Type B pancreatic cell (in vitro differentiated cells): ENCODE measurements around the gene TBC1D22A. TPM values are rescaled to one million over a fixed set of nuclear protein-coding genes. Genes with fewer than 3 reads are reported as not detected.

Experiments
- DNase-seq: peaks from one replicate; pipeline ENCODE4 v3.0.0; 2021; ENCODE audit warnings: mixed read lengths; ENCODE audit not compliant: unreplicated experiment; ENCODE audit errors: extremely low spot score
- H3K27ac Mint-ChIP-seq: 2 replicates; pipeline ENCODE4 v1.8.0; 2021; ENCODE audit warnings: mild to moderate bottlenecking, mixed read lengths
- H3K27me3 Mint-ChIP-seq: 2 replicates; pipeline ENCODE4 v1.8.0; 2021; ENCODE audit warnings: mixed read lengths
- H3K36me3 Mint-ChIP-seq: 2 replicates; pipeline ENCODE4 v1.8.0; 2021; ENCODE audit warnings: mixed read lengths
- H3K4me1 Mint-ChIP-seq: one replicate; pipeline ENCODE4 v1.8.0; 2021; ENCODE audit warnings: mixed read lengths; ENCODE audit not compliant: unreplicated experiment
- H3K4me3 Mint-ChIP-seq: 2 replicates; pipeline ENCODE4 v1.8.0; 2021; ENCODE audit warnings: mild to moderate bottlenecking, mixed read lengths
- H3K9me3 Mint-ChIP-seq: 2 replicates; pipeline ENCODE4 v1.8.0; 2021; ENCODE audit warnings: mixed read lengths
- total RNA-seq: library from RNA; stranded (reverse); gene quantifications from 2 replicates; pipeline ENCODE4 v1.2.1, GENCODE V29; 2021; ENCODE audit warnings: low replicate concordance
- TF ChIP-seq, protein P1 (sequence below): fragments of 200-600 bp; sonication (generic); conservative IDR thresholded peaks from 2 replicates; pipeline ENCODE4 v1.5.0; 2021; ENCODE audit warnings: antibody characterized with exemption, mild to moderate bottlenecking

TBC1D22A gene
- total RNA-seq, 1 donor from 2014 or later, result 16.2 TPM

DNA sequence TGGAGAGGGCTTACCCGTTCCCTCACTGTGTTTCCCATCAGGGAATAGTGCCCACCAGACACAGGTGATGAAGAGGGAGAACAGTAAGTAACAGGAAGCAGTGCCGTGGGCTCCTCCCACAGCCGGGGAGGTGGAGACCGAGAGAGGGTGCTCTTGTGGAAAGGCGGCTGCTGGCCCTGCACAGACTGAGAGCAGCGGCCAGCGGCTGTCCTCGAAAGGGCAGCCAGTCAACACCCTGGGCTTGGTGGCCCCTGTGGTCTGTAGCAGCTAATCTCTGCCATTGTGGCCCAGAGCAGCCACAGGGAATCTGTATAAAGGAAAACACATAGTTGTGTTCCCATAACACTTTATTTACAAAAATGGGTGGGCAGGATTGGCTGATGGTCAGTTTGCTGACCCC, 121.9 kb downstream of the TBC1D22A start:
- Mint-ChIP-seq H3K4me3 (no peak overlapping the region), H3K27me3 (no peaks in the 10 kb centered on the region), H3K4me1 (no peaks in the 10 kb centered on the region), H3K9me3 (no peaks in the 10 kb centered on the region), H3K36me3 (peaks cover 14% of the 10 kb centered on the region), H3K27ac (no peak overlapping the region)
- TF ChIP-seq, protein P1, sequence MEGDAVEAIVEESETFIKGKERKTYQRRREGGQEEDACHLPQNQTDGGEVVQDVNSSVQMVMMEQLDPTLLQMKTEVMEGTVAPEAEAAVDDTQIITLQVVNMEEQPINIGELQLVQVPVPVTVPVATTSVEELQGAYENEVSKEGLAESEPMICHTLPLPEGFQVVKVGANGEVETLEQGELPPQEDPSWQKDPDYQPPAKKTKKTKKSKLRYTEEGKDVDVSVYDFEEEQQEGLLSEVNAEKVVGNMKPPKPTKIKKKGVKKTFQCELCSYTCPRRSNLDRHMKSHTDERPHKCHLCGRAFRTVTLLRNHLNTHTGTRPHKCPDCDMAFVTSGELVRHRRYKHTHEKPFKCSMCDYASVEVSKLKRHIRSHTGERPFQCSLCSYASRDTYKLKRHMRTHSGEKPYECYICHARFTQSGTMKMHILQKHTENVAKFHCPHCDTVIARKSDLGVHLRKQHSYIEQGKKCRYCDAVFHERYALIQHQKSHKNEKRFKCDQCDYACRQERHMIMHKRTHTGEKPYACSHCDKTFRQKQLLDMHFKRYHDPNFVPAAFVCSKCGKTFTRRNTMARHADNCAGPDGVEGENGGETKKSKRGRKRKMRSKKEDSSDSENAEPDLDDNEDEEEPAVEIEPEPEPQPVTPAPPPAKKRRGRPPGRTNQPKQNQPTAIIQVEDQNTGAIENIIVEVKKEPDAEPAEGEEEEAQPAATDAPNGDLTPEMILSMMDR, result no peak
- no peak for DNase-seq

DNA sequence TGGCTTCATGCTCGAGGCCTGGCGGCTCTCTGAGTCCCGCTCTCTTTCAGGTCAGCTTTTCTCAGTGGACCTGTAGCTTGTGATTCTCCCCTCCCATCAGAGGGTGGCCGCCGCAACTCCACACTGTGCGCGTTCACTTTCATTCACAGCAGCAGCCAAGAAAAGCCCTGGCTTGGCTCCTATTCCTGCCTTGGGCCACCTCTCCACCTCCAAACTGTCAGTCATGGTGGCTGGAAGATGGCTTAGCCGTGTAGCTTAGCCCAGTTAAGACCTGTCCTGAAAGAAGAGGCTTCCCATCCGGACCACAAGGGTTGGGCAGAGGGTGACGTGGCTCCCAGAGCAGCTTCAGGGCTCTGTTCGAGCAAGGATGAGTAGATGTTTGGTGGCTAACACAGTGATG, 125.5 kb downstream of the TBC1D22A start:
- H3K27me3 Mint-ChIP-seq, result no peaks in the 10 kb centered on the region
- no peak for DNase-seq
- H3K4me1 Mint-ChIP-seq, result no peaks in the 10 kb centered on the region
- H3K36me3 Mint-ChIP-seq, result peaks cover 16% of the 10 kb centered on the region
- no peak overlapping the region for H3K4me3 Mint-ChIP-seq
- no peaks in the 10 kb centered on the region for H3K9me3 Mint-ChIP-seq
- TF ChIP-seq, protein P1, result no peak
- H3K27ac Mint-ChIP-seq, result no peak overlapping the region

DNA sequence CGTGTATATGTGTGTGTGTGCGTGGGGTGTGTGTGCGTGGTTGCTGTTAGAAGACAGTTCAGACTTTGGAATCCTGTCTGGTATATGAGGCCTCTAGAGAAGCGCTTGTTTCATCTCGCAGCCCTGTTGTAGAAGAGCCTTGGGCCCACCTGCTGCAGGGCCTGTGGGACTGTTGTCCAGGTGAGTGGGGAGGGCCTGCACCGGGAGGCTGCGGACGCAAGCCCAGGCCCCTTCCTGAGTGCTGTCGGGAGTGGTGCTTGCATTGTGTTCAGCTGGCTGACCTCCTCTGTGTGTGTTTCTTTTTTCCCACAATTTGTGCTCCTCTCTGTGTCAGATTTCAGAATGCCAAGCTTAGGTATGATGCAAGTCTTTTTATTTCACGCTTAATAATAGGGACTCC, 128.4 kb downstream of the TBC1D22A start:
- Mint-ChIP-seq H3K36me3 (peaks cover 18% of the 10 kb centered on the region), H3K9me3 (no peaks in the 10 kb centered on the region), H3K4me3 (no peak overlapping the region), H3K27ac (no peak overlapping the region), H3K4me1 (no peaks in the 10 kb centered on the region), H3K27me3 (no peaks in the 10 kb centered on the region)
- TF ChIP-seq, protein P1, result no peak
- DNase-seq, result no peak

DNA sequence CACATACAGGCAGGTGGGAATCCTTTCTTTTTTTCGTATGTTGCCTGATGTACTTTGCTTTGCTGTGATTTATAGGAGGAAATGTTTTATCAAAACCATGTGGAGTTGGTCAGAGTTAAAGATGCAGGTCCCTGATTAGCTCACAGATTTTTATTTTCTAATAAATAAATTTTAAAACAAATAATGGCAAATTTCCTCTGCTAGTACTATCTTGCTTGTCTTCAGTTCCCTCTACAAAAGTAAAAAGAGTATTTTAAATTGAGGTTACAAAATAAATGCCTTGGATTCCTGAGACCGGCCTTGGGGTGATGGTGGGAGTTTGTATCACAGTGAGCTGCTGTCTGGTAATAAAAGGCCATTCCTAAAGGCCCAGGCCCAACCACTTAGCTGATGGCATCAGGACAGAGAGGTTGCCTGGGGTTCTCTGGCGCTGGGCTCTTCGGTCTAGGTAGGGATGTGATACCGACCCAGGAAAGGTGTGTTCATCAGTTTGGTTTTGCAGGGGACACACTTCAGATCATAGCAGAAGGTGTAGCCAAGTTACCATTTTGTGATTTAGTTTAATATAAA, 129.0 kb downstream of the TBC1D22A start:
- Mint-ChIP-seq H3K9me3 (no peaks in the 10 kb centered on the region), H3K27ac (no peak overlapping the region), H3K4me1 (no peaks in the 10 kb centered on the region), H3K4me3 (no peak overlapping the region), H3K27me3 (no peaks in the 10 kb centered on the region), H3K36me3 (peaks cover 23% of the 10 kb centered on the region)
- TF ChIP-seq, protein P1, result no peak
- no peak for DNase-seq

DNA sequence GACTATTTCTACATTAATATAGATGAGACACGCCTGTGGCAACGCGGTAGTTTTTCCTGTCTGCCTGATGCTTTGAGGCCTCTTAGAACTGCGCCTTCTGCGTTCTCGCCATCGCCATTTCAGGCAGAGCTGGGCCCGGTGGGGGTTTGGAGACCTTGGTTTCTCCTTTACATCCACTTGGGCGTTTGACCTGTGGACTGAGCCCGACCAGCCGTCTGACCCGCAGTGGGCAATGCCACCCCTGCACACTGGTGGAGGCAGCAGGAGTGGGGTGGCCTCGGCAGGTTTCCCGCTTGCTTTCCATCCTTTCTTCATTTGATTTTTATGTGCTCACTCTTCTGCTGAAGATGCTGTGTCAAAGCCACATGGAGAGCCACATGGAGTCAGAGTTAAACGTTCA, 130.4 kb downstream of the TBC1D22A start:
- Mint-ChIP-seq H3K4me1 (no peaks in the 10 kb centered on the region), H3K4me3 (no peak overlapping the region), H3K27ac (no peak overlapping the region), H3K9me3 (no peaks in the 10 kb centered on the region), H3K27me3 (no peaks in the 10 kb centered on the region), H3K36me3 (peaks cover 21% of the 10 kb centered on the region)
- TF ChIP-seq, protein P1, result no peak
- DNase-seq, result no peak
